T-helper 1 cell treated with Interleukin-12 subunit alpha and Interleukin-12 subunit beta and Interleukin-4 antibody, amounts not matched to agents 30 ng/mL and 1 ng/mL, for 36 hours (primary cell): ENCODE data around the gene RBMS1. TPM values are rescaled to one million over a fixed set of nuclear protein-coding genes. Genes with fewer than 3 reads are reported as not detected.
"Not testable (repeated sequence)": the region's sequence is repeated elsewhere in the genome, so short reads cannot be mapped to it uniquely, and the experiment has no call there.

ENCODE experiments used
- intact Hi-C: fragments of 100-400 bp; cut with micrococcal nuclease; formaldehyde crosslinking; loops from one replicate; pipeline ENCODE4 v1.15.1; 2024
- total RNA-seq: library from RNA; stranded (reverse); gene quantifications from 2 replicates; pipeline ENCODE4 v1.2.3, GENCODE V29; 2022

Gene RBMS1
- total RNA-seq, 1 donor from 2014 or later, result 61.2 TPM

DNA sequence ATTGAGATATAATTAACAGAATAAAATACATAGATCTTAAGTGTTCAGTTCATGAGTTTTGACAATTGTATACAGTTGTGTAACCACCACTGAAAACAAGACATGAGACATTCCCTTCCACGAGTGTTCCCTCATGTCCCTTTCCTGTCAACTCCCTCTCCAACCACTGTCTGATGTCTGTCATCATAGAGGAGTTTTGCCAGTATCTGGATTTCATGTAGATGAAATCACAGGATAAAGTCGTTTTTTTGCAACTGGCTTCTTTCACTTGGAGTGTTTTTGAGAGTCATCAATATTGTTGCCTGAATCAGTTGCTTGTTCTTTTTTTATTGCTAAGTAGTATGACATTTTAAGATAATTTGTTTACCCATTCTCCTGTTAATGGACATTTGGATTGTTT lies 52.7 kb downstream of the RBMS1 start:
- intact Hi-C loops, result no loop called here

DNA sequence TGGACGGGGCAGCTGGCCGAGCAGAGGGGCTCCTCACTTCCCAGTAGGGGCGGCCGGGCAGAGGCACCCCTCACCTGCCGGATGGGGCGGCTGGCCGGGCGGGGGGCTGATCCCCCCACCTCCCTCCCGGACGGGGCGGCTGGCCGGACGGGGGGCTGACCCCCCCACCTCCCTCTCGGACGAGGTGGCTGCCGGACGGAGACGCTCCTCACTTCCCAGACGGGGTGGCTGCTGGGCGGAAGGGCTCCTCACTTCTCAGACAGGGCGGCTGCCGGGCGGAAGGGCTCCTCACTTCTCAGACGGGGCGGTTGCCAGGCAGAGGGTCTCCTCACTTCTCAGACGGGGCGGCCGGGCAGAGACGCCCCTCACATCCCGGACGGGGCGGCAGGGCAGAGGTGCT lies 54.6 kb downstream of the RBMS1 start:
- intact Hi-C loops, result not testable (repeated sequence)

DNA sequence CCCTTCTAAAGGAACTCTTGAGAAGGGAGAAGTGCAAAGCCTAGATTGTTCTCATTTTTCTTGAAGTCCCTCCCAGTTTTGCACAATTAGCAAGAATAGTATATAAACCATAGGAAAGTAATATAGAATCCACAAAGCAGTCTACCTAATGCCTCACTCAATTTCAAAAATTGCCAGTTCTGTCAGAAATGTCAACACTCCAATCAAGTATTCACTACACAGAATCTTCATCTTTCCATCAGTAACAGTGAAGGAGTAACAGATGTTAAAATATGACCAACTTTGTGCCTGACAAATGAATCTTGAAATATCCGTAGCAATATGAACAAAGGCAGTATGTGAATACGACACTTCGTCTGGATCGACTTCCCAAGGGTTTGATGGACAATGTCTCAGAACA lies 56.3 kb downstream of the RBMS1 start:
- intact Hi-C loops, result no loop called here

DNA sequence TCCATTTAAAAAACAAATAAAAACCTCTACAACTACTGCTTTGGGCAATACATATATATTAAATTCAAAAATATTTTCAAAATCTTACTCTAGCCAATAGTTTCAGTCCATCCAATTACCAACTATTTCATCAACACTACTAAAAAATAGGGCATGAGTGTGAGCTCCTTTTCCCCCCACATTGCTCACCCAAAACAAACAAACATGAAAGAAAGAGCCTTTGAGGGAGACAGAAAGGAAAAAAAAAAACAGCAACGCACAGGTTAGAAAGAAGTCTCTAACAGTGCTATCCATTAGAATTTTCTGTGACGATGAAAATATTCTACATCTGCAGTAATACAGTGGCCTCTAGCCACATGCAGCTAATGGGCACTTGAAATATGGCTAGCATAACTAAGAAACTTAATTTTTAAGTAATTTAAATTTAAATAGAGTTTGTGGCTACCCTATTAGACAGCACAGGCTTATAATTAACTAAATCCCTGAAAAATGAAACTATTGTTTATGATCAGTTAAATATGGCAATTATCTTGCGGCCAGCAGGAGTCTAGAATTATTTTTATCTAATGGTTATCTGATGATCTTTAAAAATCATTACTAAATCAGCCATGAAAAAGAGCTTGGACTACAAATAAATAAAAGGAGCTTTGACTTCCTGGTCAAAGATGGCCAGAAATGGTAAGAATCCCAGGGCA lies 59.2 kb downstream of the RBMS1 start:
- intact Hi-C loops, result no loop called here

DNA sequence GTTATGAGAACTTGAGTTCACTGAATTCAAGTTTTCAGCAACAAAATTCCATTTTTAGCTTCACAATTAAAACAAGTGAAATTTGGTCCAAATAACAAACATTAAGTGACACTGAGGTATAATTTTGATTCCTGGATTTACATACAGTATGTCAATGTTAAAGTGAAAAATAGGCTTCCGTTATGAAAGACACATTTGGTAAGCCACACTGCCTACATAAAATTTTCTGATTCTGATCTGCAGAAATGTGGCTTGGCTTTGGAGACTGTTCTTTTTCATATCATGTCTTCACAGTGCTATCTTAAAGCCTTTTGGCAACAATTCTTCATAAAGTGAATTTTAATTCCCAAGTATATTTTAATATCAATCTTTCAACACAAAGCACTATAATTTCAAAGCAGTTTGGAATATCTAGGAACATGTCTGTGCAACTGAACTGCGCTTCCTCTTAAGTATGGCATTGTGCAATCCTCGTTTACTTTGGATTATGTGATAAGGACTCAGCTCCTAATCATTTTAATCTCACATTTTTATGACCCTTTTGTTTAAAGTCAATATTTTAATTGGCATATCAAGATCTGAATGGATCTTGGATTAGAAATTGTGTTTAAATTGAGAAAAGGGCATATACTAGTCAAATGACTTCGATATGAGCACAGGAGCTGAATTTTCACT lies 60.0 kb downstream of the RBMS1 start:
- intact Hi-C loops, result no loop called here

DNA sequence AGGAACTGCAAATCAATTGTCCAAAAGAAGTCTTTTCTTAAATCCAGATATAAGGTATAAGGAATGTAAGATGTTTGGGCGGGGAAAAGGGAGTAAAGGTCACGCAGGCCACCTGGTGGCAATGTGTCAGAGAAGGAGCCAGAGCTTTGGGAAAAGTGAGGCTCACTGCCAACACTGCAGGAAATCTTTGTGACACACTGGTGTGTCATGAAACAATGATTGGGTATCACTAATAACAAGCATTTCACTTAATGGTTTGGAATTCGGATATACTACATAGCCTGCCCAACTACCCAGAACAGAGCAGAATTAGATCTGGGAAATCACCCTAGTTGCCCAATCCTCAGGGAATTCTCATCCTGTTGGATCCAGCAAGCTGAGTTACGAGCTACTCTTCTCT lies 61.0 kb downstream of the RBMS1 start:
- intact Hi-C loops, result no loop called here

DNA sequence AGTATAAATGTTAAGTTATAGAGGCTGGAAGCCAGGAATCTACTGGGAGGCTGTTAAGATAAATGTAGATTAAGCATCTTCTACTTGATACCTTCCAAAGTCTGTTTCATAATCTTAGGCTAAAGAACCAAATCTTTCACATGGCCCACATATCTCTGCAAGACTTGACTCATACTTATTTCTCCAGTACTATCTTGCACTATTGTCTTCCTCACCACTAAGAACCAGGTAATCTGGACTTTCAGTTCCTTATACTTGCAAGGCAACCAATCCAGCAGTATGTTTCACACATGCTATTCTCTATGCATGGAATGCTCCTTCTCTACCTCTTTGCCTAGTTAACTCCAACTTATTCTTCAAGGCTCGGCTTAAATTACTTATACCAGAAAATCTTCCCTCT lies 62.2 kb downstream of the RBMS1 start:
- intact Hi-C loops, result no loop called here

DNA sequence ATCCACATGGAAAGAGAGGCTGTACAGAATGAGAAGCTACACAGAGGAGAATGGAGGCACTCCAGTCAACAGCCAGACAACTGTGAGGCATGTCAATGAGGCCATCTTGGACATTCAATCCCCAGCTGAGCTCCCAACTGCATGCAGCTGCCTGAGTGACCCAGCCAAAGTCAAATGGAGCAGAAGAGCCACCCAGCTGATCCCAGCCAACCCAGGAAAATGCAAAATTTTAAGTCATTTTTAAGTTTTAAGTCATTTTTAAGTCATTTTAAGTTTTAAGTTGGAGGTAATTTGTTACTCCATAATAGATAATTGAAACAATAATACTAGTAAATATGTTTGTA lies 63.6 kb downstream of the RBMS1 start:
- intact Hi-C loops, result no loop called here

DNA sequence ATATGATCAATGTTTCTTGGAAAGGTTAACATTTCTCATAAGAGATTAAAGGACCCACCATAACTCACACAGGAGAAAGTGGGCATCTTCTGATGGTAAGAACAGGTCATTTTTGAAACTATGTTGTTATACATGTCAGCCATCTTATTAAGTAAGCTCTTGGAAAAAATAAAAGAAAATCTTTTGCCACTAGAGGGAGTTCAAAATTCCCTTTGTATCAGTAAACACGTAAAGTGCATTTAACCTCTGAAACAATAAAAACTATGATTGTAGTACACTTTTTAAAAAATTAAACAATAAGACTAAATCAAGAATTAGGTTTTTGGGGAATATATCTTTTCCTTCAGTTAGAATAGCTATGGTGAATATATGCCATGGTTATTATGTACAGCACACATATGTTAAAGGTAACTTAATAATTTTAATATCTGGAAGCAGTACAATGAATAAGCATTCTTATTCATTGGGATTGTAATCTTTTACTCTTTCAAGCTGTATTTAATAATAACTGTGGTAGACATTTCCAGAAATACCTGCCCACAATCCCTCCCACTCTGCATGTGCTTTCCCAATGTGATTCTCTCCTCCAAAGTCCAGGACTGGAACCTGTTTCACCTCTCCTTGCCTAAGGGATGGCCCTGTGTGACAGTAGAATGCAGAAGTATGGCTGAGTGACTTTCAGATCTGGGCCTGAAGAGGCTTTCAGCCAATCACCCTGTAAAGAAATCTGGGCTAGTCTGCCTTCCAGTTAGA lies 64.2 kb downstream of the RBMS1 start:
- intact Hi-C loops, result loop anchor here (1.0 to 10.0 kb wide), 10 partner anchors 35 to 708 kb away; no protein-coding TSS in a partner anchor

DNA sequence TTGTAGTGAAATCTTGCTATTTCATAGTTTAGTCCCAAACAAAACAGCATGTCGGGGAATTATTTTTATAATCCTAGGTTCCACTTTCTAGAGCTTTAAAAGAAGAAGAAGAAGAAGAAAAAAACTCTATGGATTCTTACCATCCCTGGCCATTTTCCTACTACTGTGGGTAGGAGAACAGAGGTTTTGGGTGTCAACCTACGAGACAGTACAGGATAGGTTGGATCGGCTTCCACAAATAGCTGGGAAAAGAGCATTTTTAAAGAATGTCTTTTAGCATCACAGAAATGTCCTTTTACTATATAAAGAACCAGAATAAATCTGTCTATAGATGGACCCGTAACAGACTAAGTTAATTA lies 65.2 kb downstream of the RBMS1 start:
- intact Hi-C loops, result loop anchor here (1.0 to 10.0 kb wide), 10 partner anchors 9 to 709 kb away; no protein-coding TSS in a partner anchor

DNA sequence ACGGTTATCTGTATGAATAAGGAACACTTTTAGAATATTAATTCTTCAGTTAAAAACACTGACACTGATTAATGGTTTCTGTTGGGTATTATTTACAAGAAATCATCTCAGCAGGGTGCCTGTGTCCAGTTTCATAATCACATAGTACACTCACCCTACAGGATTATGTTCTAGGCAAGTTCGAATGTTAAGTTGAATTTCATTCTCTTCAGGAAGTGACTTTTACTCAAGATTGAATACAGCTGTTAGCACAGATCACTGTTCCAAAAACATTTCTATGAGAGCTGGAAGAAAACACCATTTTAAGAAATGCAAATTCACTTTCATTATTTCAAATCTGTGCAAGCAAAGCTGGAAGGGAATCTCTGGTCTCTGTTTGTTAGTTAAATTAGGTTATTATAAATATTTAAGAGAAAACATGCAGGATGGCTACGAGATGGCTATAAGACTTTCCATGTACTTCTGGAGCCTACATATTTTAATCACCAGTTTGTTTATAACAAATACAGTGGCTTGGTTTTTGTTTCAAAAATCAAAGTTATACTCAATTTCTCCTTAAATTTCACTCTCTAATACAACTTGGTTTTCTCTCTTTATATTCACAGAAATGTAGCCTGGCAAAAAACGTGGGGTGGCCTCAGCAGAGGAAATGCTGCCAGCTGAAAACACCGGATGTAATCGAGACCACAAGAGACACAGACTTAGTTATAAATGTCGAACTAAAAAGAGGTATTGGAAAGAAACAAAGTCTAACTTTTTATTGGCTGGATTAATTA lies 65.8 kb downstream of the RBMS1 start:
- intact Hi-C loops, result loop anchor here (1.0 to 10.0 kb wide), 10 partner anchors 9 to 709 kb away; no protein-coding TSS in a partner anchor

DNA sequence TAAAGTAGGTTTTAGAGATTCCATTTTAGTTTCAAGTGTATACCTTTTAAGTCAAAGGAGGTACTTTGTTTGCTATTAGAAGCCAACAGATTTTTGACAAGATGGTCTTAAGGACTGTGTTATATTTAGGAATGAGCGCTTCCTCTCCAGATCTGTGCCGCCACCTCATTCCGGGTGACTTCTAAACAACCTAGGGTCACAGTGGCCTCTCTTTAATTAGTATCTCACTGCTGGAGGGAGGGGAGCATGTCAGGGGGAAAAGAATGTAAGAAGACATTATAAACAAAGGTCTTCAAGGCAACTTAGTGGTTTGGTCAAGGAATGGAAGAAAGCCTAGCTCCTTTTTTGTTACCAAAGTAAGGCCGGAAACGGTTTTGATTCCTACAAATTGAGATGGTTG lies 67.0 kb downstream of the RBMS1 start:
- intact Hi-C loops, result loop anchor here (5.0 to 10.0 kb wide), 4 partner anchors 226 to 711 kb away; no protein-coding TSS in a partner anchor

DNA sequence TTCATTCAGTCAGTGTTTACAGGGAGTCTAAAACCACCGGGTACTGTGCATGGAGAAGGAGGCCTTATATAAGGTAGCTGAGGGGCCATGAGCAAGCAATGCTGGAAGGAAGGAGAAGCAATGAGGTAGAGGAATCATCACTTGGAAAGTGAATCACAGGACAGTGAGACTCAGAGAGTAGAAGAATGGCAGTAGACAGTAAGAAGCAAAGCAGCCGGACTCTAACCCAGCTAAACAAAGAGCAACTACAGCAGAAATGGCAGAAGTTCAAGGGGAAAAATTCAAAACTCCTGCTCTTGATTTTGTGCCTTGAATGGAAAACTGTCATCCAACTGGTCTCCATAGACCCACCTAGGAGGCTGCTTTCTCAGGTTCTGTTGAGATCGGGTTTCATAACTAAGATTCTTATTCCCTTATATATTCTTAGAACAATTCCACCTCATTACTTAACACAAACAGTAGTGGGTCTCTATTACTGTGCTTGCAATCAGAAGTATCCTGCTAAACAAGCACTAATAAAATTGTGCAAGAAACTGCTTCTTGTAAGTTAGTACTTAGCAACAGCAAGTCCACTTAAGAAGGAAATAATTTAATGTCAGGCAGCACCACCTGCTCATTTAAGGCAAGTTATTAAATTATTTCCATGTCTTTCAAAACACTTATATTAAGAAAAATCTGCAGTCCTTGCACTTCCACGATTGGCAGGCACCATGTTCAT lies 68.0 kb downstream of the RBMS1 start:
- intact Hi-C loops, result loop anchor here (5.0 to 10.0 kb wide), 4 partner anchors 227 to 712 kb away; no protein-coding TSS in a partner anchor

DNA sequence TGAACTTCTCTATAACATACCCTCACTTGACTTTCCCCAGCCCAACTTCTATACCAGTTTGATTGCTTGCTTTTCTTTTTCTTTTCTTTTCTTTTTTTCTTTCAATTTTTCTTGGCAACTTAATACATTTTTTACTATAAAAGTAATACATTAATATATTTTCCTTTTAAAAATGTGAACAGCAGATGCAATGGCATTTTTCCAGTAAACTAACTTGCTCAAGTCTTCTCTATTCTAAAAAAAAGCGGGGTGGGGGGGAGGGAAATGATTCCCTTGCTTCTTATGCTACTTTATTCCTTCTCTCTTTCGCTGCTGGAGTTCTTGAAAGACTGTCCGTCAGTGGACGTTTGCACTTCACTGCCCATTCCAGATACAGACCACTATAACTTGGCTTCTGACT lies 70.5 kb downstream of the RBMS1 start:
- intact Hi-C loops, result loop anchor here (10.0 kb wide), 1 partner anchor 492 kb away; no protein-coding TSS in a partner anchor

DNA sequence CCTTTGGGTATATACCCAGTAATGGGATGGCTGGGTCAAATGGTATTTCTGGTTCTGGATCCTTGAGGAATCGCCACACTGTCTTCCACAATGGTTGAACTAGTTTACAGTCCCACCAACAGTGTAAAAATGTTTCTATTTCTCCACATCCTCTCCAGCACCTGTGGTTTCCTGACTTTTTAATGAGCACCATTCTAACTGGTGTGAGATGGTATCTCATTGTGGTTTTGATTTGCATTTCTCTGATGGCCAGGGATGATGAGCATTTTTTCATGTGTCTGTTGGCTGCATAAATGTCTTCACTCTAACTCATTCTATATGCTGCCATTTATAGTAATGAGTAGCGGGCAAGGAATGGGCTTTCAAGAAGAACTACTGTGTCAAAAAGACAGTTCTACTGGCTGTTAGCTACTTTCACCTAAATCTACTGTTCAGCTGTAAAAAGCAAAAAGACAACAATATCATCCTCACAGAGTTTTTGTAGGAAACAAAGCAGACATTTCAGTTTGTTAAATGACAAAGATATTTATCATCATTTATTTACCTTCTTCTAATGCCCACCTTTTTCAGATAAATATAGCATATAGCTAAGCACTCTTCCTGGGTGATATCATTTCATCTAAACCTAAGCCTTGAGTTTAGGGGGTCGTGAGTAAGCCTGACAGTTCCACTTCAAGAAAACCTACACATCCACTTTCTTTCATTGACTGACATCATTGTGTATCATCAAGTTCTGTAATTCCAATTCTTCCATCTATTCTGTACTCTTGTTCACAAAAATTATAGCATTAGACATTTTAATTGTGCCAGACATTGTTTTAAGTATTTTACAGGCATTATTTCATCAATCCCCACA lies 71.7 kb downstream of the RBMS1 start:
- intact Hi-C loops, result loop anchor here (10.0 kb wide), 1 partner anchor 493 kb away; no protein-coding TSS in a partner anchor

DNA sequence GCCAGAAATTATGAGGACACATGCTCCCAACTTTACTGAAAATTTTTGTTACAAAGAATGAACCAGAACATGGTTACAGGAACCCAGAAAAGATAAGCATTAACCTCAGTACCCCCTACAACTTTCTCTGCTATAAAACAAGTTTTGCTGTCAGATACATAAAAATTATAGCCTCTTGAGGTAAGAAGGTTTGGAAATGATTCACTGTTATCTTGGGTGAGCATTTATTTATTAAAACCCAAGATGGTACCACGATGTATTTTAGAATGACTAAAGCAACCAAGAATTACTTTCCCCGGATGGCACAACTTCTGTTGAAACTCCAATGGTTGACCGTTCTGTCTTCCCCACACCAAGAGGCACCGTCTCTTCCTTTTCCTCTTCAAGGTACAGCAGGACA lies 72.9 kb downstream of the RBMS1 start:
- intact Hi-C loops, result loop anchor here (10.0 kb wide), 1 partner anchor 494 kb away; no protein-coding TSS in a partner anchor

DNA sequence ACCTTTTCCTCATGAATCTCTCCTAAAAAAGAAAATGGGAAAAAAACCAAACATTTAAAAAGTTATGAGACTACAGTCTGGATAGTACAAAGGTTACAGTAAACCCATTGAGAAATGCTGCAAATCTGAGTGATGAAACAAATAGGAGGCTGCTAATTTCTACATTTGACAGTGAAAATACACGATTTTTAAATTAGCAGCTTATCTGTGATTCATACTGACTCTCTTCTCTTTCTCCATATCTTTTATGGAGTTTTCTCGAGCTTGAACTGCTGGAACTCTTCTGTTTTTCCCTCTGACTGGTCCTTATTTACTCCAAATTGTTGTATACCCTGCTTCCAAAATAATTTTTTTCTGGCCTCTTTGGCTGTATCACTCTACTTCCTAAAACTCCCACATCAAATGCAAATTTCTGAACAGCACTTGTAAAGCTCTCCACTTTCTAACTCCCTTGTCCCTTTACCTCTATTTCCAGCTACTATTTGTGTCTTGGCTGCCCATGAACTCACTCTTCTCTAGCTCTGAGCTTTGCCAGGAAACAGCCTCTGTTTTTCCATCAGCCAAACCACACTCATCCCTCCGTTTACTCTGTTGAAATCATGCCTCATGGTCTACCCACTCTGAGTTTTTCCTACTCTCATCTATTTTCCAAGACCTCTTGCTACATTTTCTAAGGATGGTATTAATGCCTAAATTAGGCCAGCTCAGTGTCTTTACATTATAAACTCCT lies 73.7 kb downstream of the RBMS1 start:
- intact Hi-C loops, result loop anchor here (1.0 to 10.0 kb wide), 2 partner anchors 8 to 495 kb away; no protein-coding TSS in a partner anchor

DNA sequence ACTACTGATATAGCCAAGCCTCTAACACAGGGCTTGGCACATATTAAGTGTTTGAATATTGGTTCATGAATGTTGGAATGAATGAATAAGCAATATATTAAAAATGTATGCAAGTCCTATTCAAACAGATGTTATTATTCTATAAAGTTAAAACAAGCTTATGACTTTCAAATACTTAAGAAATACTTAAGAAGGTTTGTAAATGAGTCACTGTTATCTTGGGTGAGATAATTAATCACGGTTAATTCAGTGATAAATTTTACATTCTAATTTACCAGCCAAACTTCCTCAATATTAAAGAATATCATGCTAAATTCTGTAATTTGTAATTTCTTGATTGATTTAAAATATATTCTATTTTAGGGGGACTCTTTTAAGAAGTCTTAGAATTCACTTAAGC lies 74.8 kb downstream of the RBMS1 start:
- intact Hi-C loops, result loop anchor here (1.0 kb wide), 1 partner anchor 9 kb away; no protein-coding TSS in a partner anchor

DNA sequence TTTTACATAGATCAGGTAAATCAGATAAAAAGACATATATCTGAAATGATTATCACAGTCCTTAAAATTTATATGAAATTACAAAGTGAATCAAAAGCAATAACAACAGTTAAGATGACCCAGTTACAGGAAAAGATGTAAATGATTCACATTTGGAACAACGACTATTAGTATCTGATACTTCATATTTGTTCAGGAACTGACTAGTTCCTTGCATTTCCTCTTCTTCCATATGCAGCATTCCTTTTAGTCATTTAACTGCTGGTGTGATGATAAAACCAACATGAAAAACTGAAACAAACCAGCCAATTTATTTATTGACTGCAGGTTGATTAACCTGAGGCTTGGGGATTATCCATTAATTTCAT lies 75.2 kb downstream of the RBMS1 start:
- intact Hi-C loops, result no loop called here
